Neural cell (in vitro differentiated cells): Measurements from ENCODE around the gene ADGRB3.

Source experiments
- CTCF ChIP-seq: fragments of 450-650 bp; IDR thresholded peaks from 2 replicates; pipeline ENCODE4 v1.5.1; 2014; ENCODE audit warnings: antibody characterized with exemption, mild to moderate bottlenecking, moderate library complexity; ENCODE audit not compliant: poor library complexity, severe bottlenecking
- EP300 ChIP-seq: fragments of 450-650 bp; conservative IDR thresholded peaks from 2 replicates; pipeline ENCODE4 v1.6.1; 2014; ENCODE audit warnings: antibody characterized with exemption, mild to moderate bottlenecking, moderate library complexity; ENCODE audit not compliant: poor library complexity, severe bottlenecking
- EZH2 ChIP-seq: fragments of 200-600, 300-800 bp; shearing (Covaris generic), sonication (generic); IDR thresholded peaks from 2 replicates; pipeline ENCODE4 v1.6.1; 2014; ENCODE audit warnings: antibody characterized with exemption, low read length, borderline replicate concordance, mild to moderate bottlenecking; ENCODE audit not compliant: insufficient read depth, poor library complexity, severe bottlenecking
- MXI1 ChIP-seq: fragments of 450-650 bp; conservative IDR thresholded peaks from 2 replicates; pipeline ENCODE4 v1.6.1; 2014; ENCODE audit warnings: antibody characterized with exemption, mild to moderate bottlenecking; ENCODE audit not compliant: poor library complexity, severe bottlenecking
- POLR2AphosphoS5 ChIP-seq: IDR thresholded peaks from 2 replicates; pipeline ENCODE4 v1.6.1; 2012
- RAD21 ChIP-seq: fragments of 450-650 bp; conservative IDR thresholded peaks from 2 replicates; pipeline ENCODE4 v1.6.1; 2014; ENCODE audit warnings: antibody characterized with exemption, mild to moderate bottlenecking, moderate library complexity
- REST ChIP-seq: IDR thresholded peaks from 2 replicates; pipeline ENCODE4 v1.6.1; 2012; ENCODE audit warnings: borderline replicate concordance
- SMC3 ChIP-seq: fragments of 450-650 bp; conservative IDR thresholded peaks from 2 replicates; pipeline ENCODE4 v1.6.1; 2014; ENCODE audit warnings: antibody characterized with exemption, mild to moderate bottlenecking, moderate library complexity; ENCODE audit not compliant: poor library complexity
- TAF1 ChIP-seq: IDR thresholded peaks from 2 replicates; pipeline ENCODE4 v1.6.1; 2012; ENCODE audit warnings: low read depth

GRCh38 chr6:68657374-68658139 is 22.5 kb downstream of the ADGRB3 start:
- TF ChIP-seq CTCF (no peak), RAD21 (no peak), EZH2 (no peak), REST (no peak), TAF1 (no peak), MXI1 (no peak), EP300 (no peak), POLR2AphosphoS5 (no peak), SMC3 (no peak)
